ENCODE data around the gene PRKCE.

Gene PRKCE

GRCh38 chr2:46067501-46068305 lies 416.2 kb downstream of the PRKCE start:
- no peak for DNase-seq

GRCh38 chr2:46068636-46069035 lies 417.2 kb downstream of the PRKCE start:
- no peak for DNase-seq

GRCh38 chr2:46071074-46071473 lies 419.6 kb downstream of the PRKCE start:
- DNase-seq: no peak

GRCh38 chr2:46072101-46072820 lies 420.8 kb downstream of the PRKCE start:
- DNase-seq: no peak

GRCh38 chr2:46073540-46074046 lies 422.1 kb downstream of the PRKCE start:
- no peak for DNase-seq

GRCh38 chr2:46074501-46074900 lies 423.0 kb downstream of the PRKCE start:
- DNase-seq: no peak

GRCh38 chr2:46075848-46076247 lies 424.4 kb downstream of the PRKCE start:
- no peak for DNase-seq

GRCh38 chr2:46076251-46076650 lies 424.8 kb downstream of the PRKCE start:
- DNase-seq: no peak

- no peak for DNase-seq
Measured at GRCh38 chr2:46076875-46077274, 425.4 kb downstream of the PRKCE start.

- DNase-seq: no peak
Measured at GRCh38 chr2:46077522-46078107, 426.1 kb downstream of the PRKCE start.

GRCh38 chr2:46079985-46080560 lies 428.6 kb downstream of the PRKCE start:
- DNase-seq: no peak

- no peak for DNase-seq
Measured at GRCh38 chr2:46082531-46083485, 431.3 kb downstream of the PRKCE start.

GRCh38 chr2:46086578-46087070 lies 435.1 kb downstream of the PRKCE start:
- DNase-seq: no peak

GRCh38 chr2:46087492-46087891 lies 436.0 kb downstream of the PRKCE start:
- no peak for DNase-seq

GRCh38 chr2:46091004-46091403 lies 439.5 kb downstream of the PRKCE start:
- DNase-seq: no peak

- no peak for DNase-seq
Measured at GRCh38 chr2:46091961-46092667, 440.6 kb downstream of the PRKCE start.

- DNase-seq: no peak
Measured at GRCh38 chr2:46094689-46095088, 443.2 kb downstream of the PRKCE start.

- no peak for DNase-seq
Measured at GRCh38 chr2:46095830-46096229, 444.4 kb downstream of the PRKCE start.

- DNase-seq: no peak
Measured at GRCh38 chr2:46096260-46096659, 444.8 kb downstream of the PRKCE start.

GRCh38 chr2:46097714-46098480 lies 446.4 kb downstream of the PRKCE start:
- DNase-seq: no peak
